Activated CD8-positive, alpha-beta memory T cell treated with anti-CD3 and anti-CD28 coated beads for 48 hours (primary cell): ENCODE measurements around the gene TMTC1.

Experiments used
- DNase-seq, 3 experiments: peaks; one replicate each; pipeline ENCODE4 v3.0.0-alpha.2; 2020; ENCODE audit warnings: low read depth in 2 of 3, low spot score in 2 of 3

The TMTC1 gene

DNA sequence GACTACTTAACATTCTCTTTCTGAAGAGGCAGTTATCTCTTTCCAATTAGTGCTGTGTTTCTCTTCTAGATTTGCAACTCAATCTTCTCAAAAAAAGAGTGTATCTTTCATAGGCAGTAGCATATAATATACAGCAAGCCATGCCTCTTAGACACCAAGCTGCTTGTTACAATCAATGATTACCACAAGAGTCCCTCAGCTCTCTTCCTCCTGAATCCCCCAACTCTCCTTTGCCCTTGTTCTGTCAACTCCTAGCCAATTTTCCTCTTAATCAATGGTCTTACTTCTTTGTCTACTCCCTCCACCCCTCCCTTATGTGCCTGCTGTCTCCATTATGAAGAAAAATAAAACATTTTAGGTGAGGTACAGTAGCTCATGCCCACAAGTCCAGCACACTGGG is 2.6 kb downstream of the TMTC1 start:
- DNase-seq: no peak

- DNase-seq: no peak
These were observed 3.7 kb downstream of the TMTC1 start for GRCh38 chr12:29780084-29780483.

DNA sequence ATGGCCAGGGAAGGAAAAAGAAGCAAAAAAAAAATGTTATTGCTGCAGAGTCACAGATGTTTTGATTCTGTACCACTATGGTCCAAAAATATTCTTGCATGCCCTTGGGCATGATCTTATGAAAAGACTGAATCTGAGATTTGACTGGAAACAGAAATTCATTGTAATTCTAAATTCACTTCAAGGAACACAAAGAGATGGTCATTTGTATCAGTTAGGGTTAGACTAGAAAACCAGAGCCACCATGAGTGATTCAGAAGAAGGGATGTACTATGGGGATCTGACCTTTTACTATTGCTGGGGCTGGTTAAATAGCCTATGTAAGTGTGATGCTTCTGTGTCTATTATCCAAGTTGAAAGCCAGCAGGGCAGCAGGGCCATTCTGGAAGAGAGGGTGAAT is 5.2 kb downstream of the TMTC1 start:
- no peak for DNase-seq

GRCh38 chr12:29773076-29773475 is 10.7 kb downstream of the TMTC1 start:
- DNase-seq: no peak

DNA sequence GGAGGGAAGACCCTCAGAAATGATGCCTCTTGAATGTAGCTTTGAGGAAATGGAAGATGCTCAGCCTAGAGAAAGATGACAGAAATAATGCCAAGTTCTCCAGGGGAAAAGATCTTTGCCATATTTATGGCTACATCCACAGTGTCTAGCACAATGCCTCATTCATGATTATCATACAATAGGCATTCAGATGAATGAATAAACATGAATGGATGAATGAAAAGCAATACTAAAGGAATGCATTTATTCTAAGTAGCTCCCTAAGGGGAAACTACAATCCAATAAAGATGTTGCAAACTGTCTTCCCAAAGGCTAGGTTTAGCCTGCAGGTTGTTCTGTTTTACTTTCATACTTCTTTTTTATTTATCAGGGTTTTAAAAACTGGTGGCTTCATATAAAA is 12.0 kb downstream of the TMTC1 start:
- no peak for DNase-seq

GRCh38 chr12:29771165-29771564 is 12.6 kb downstream of the TMTC1 start:
- DNase-seq: no peak

GRCh38 chr12:29769162-29769858 is 14.4 kb downstream of the TMTC1 start:
- DNase-seq: no peak

- no peak for DNase-seq
These were observed 15.4 kb downstream of the TMTC1 start for GRCh38 chr12:29768372-29768771.

GRCh38 chr12:29763301-29763683 is 20.4 kb downstream of the TMTC1 start:
- no peak for DNase-seq

DNA sequence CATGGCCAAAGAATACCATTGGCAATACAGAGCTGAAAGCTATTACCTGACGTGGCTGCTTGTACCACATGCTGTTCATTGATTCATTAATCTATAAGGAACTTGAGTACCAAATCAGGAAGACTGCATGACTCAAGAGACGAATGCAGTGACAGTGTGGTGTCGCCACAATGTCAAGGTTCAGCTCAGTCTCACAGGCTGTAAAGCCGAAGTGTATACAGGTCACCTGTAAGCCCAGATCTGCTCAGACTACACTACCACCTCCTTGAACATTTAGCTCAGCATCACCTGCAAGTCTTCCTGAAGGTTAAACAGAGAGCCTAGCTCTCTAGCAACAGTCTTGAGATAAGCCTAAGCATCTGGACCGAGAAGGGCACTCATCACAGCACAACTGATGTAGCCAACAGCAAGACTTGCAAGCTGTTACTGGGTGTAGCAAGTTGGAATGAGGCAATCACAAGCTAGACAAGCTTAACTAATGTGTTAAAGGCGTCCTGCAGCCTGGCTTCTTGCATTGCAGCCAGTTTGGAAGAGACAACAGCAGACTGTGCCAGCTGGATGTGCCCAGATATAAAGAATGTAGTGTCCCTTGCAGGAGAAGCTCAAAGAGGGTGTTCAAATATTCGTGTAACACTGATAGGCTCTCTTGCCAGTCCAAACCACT is 21.0 kb downstream of the TMTC1 start:
- DNase-seq: no peak

DNA sequence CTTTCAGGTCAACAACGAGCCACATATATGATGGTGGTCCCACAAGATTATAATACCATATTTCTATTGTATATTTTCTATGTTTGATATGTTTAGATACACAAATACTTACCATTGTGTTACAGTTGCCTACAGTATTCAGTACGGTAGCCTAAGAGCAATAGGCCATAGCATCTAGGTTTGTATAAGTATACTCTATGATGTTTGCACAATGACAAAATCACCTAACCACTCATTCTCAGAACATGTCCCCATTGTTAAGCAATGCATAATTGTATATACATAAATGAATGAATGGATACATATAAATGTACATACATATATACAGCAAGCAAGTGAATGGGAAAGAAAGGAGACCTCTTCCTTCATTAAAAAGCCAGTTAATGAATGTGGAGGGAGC is 23.8 kb downstream of the TMTC1 start:
- no peak for DNase-seq

- no peak for DNase-seq
These were observed 26.9 kb downstream of the TMTC1 start for GRCh38 chr12:29756741-29757390.

GRCh38 chr12:29754235-29755189 is 29.2 kb downstream of the TMTC1 start:
- no peak for DNase-seq

DNA sequence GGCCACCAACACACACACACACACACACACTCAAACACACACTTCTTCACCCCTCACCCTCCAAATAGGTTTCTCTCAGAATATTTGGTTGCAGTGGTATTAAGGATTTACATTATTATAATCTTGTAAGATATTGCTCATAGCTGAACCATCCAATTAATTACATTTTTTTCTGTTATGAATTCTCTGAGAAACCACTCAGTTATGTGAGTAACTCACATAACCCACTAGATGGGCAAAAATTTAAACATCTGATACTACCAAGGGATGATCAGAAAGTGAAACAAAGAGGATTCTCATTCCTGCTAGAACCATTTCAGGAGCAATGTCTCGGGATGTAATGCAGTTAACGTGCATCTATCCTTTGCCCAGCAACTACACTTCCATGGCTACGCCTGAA is 31.6 kb downstream of the TMTC1 start:
- no peak for DNase-seq

GRCh38 chr12:29751676-29752075 is 32.1 kb downstream of the TMTC1 start:
- DNase-seq: no peak

DNA sequence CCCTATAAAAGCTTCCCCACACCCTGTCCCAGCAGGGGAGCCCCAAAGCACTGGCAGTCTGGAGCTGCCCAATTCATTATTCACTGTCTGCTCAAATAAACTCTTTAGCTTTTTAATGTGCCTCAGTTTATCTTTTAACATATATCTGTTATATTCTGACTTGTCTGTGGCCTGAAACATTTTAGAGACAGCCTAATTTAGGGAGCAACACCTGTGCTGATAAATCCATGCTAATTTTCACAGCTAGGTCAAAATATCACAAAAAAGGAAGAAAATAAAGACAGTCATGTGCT is 32.9 kb downstream of the TMTC1 start:
- DNase-seq: no peak

DNA sequence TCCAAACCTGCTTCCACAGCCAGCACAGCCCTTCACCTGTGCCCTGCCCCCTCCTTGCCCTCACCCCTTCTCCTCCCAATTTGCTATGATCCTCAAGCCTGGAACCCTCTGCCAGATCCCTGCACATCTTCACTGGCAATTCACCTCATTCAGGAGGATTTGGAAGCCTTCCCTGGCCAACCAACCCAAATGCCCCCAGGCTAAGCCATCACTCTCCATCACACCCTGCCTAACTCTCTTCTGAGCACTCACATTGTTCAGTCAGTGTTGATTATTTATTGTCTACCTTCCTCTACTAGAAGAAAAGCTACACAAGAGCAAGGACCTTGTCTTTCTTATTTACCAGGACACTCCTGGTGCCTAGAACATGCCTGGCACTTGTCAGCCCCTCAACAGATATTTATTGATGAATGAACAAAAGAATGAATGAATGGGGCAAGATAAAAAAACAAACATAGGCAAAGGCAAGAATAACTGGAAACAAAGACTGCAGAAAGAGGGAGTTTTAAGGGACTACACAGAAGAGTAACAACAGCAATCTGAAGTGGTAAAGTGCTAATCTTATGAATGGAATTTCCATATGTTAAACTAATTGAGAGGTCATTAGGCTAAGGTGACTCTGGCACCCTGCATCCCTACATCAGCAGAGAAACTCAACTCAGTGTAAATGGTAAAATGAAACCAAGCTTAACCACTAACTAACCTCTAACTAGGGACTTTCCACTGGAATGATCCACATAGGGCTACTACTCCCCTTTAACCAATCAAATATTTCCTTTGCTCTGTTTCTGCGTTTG is 33.4 kb downstream of the TMTC1 start:
- no peak for DNase-seq

DNA sequence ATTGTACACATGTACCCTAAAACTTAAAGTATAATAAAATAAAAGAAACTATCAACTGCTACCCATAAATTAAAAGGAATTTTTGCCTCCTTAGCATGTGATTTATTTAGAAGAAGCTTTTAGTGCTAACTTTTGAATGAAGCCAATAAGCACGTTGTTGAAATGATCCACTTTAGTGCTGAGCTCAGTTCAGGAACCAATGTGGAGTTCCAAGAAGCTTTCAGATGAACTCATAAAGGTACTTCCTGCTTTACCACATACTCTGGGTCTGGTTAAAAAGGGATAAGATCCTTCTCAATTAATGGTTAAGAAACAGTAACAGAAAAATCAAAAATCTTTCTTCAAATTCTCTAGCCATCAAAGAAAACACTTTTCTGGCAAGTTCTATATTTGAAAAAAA is 39.4 kb downstream of the TMTC1 start:
- DNase-seq: no peak

- no peak for DNase-seq
These were observed 39.9 kb downstream of the TMTC1 start for GRCh38 chr12:29743801-29744200.

DNA sequence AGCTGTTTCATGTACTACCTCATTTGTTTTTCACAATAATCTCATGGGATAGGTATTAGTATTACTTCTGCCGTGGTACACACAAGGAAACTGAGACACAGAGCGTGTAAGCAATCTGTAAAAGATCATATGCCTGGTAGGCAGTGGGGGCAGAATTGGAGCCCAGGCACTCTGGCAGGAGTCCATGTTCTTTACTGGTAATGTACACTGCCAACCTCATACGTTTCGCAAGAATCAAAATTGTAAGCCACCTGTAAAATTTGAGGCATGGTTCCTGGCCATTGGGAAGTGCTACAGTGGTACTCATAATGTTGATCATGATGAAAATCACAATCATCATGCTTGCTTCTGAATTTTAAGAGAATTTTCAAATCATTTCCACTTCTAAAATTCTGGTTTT is 40.7 kb downstream of the TMTC1 start:
- DNase-seq: no peak

DNA sequence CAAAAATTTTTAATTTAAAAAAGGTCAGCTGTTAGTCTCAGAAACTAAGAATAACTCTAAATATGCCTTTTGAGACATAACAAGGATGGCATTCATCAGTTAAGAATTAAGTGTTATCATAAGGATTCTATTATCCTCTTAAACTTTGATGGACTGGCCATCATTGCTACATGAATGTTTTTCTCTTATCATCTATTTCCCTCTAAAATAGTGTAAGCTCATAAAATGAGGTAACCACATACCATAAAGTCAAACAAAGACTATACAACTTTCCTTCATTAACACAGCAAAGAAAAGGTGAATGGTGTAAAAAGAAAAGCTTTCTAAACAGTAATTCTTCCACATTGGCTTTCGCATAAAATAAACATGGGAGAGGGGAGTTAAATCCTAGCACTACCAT is 41.1 kb downstream of the TMTC1 start:
- DNase-seq: no peak
